H1 (cell line): ENCODE results near the gene QRICH2. TPM values are rescaled to one million over a fixed set of nuclear protein-coding genes. Genes with fewer than 3 reads are reported as not detected.

ENCODE experiments used
- CTCF ChIA-PET: fragments of 300-600 bp; sonication (Branson Sonifier 250); formaldehyde crosslinking; loops from one replicate; lab custom pipeline; 2021; ENCODE audit not compliant: partially characterized antibody; lab: Charles Lee
- POLR2A ChIA-PET: fragments of 300-600 bp; sonication (Branson Sonifier 250); formaldehyde crosslinking; loops from one replicate; lab custom pipeline; 2021; ENCODE audit warnings: inconsistent platforms; ENCODE audit not compliant: partially characterized antibody; lab: Charles Lee
- DNase-seq, 2 experiments: peaks; one replicate each; pipeline versions ENCODE4 v3.0.0 to v3.0.0-alpha.2; 2010 to 2022; ENCODE audit warnings: low spot score in 2 of 2, low read depth in 1 of 2, mixed read lengths in 1 of 2
- FAIRE-seq: peaks from 2 replicates; lab custom pipeline; 2011; peaks lifted over from hg19 to GRCh38; lab: Jason Lieb, UNC
- H2AFZ ChIP-seq: 2 replicates; pipeline ENCODE4 v1.8.1; 2012; ENCODE audit warnings: low read length, inconsistent platforms
- H2AK5ac ChIP-seq: 2 replicates; pipeline ENCODE4 v1.6.1; 2013; ENCODE audit warnings: low read depth, low read length
- H2BK120ac ChIP-seq: replicated peaks from 2 replicates; pipeline ENCODE3; 2013; ENCODE audit warnings: low read depth, low read length, inconsistent platforms
- H2BK12ac ChIP-seq: 2 replicates; pipeline ENCODE4 v1.6.1; 2013; ENCODE audit warnings: low read depth, low read length
- H2BK15ac ChIP-seq: 2 replicates; pipeline ENCODE4 v1.6.1; 2013; ENCODE audit warnings: low read length
- H2BK20ac ChIP-seq: 2 replicates; pipeline ENCODE4 v1.6.1; 2013; ENCODE audit warnings: low read length
- H2BK5ac ChIP-seq: 2 replicates; pipeline ENCODE4 v1.6.1; 2013; ENCODE audit warnings: low read depth, low read length
- H3K14ac ChIP-seq: 2 replicates; pipeline ENCODE4 v1.6.1; 2013; ENCODE audit warnings: inconsistent platforms; ENCODE audit not compliant: insufficient read length
- H3K18ac ChIP-seq: 2 replicates; pipeline ENCODE4 v1.6.1; 2013; ENCODE audit warnings: low read length; ENCODE audit errors: extremely low read depth
- H3K23ac ChIP-seq: 2 replicates; pipeline ENCODE4 v1.6.1; 2013; ENCODE audit warnings: inconsistent platforms; ENCODE audit not compliant: insufficient read length
- H3K23me2 ChIP-seq: 2 replicates; pipeline ENCODE4 v1.6.1; 2013; ENCODE audit warnings: low read depth, low read length
- H3K27ac ChIP-seq: 2 replicates; pipeline ENCODE4 v1.6.1; 2011; ENCODE audit warnings: low read depth, low read length, inconsistent platforms
- H3K27me3 ChIP-seq, 4 experiments: replicated peaks in 1 of 4; 1 replicate in 1 of 4; 2 replicates in 3 of 4; pipeline versions ENCODE4 v1.6.1 to v1.8.1; 2011 to 2013; ENCODE audit warnings: low read length in 3 of 4, mild to moderate bottlenecking in 3 of 4, inconsistent platforms in 2 of 4, mixed read lengths in 2 of 4, moderate library complexity in 1 of 4; ENCODE audit not compliant: control insufficient read depth in 3 of 4, insufficient read depth in 3 of 4; ENCODE audit errors: extremely low read depth in 1 of 4
- H3K36me3 ChIP-seq, 4 experiments: 2 replicates each; pipeline versions ENCODE4 v1.6.1 to v1.8.1; 2011 to 2013; ENCODE audit warnings: mild to moderate bottlenecking in 4 of 4, low read length in 3 of 4, moderate library complexity in 2 of 4, control low read depth in 1 of 4, inconsistent platforms in 1 of 4; ENCODE audit not compliant: insufficient read depth in 4 of 4, control insufficient read depth in 2 of 4
- H3K4ac ChIP-seq: replicated peaks from 2 replicates; pipeline ENCODE3; 2013; ENCODE audit warnings: low read length, low read depth, mixed read lengths, inconsistent platforms; ENCODE audit not compliant: insufficient read length
- H3K4me1 ChIP-seq, 4 experiments: replicated peaks in 1 of 4; 1 replicate in 1 of 4; 2 replicates in 3 of 4; pipeline versions ENCODE4 v1.6.1 to v1.8.1; 2011 to 2013; ENCODE audit warnings: low read length in 3 of 4, inconsistent platforms in 2 of 4, mixed read lengths in 1 of 4; ENCODE audit not compliant: insufficient read depth in 4 of 4, control insufficient read depth in 3 of 4
- H3K4me2 ChIP-seq, 2 experiments: 2 replicates each; pipeline versions ENCODE4 v1.6.1 to v1.8.1; 2011 to 2013; ENCODE audit warnings: low read depth in 2 of 2, low read length in 2 of 2, control low read depth in 1 of 2, inconsistent platforms in 1 of 2, mild to moderate bottlenecking in 1 of 2; ENCODE audit not compliant: insufficient read depth in 1 of 2
- H3K4me3 ChIP-seq, 4 experiments: fragments of 200-600, 300-600 bp in 1 of 4; sonication (generic), shearing (Covaris generic), sonication (Bioruptor Twin) in 1 of 4; 2 replicates each; pipeline versions ENCODE4 v1.5.1 to v1.8.1; 2011 to 2016; ENCODE audit warnings: low read length in 4 of 4, low read depth in 3 of 4, control low read depth in 2 of 4, inconsistent platforms in 2 of 4, mild to moderate bottlenecking in 2 of 4, mixed read lengths in 1 of 4, moderate library complexity in 1 of 4; ENCODE audit not compliant: insufficient read depth in 2 of 4; ENCODE audit errors: extremely low read depth in 1 of 4
- H3K56ac ChIP-seq: replicated peaks from 2 replicates; pipeline ENCODE3; 2013; ENCODE audit warnings: low read depth, mild to moderate bottlenecking, mixed read lengths, low read length, inconsistent platforms; ENCODE audit not compliant: insufficient read length
- H3K79me1 ChIP-seq: 2 replicates; pipeline ENCODE4 v1.6.1; 2013; ENCODE audit warnings: low read depth, low read length, control low read depth
- H3K79me2 ChIP-seq, 2 experiments: 2 replicates each; pipeline versions ENCODE4 v1.6.1 to v1.8.1; 2012 to 2013; ENCODE audit warnings: low read length in 2 of 2, mild to moderate bottlenecking in 2 of 2, inconsistent platforms in 1 of 2; ENCODE audit not compliant: insufficient read depth in 2 of 2, control insufficient read depth in 1 of 2
- H3K9ac ChIP-seq, 4 experiments: replicated peaks in 1 of 4; 1 replicate in 1 of 4; 2 replicates in 3 of 4; pipeline versions ENCODE4 v1.6.1 to v1.8.1; 2011 to 2013; ENCODE audit warnings: low read depth in 3 of 4, low read length in 3 of 4, control low read depth in 2 of 4, mild to moderate bottlenecking in 2 of 4, moderate library complexity in 2 of 4, inconsistent platforms in 1 of 4; ENCODE audit errors: extremely low read depth in 1 of 4
- H3K9me3 ChIP-seq, 2 experiments: 2 replicates each; pipeline versions ENCODE4 v1.6.1 to v1.8.1; 2012 to 2013; ENCODE audit warnings: mild to moderate bottlenecking in 2 of 2, moderate library complexity in 2 of 2, control low read depth in 1 of 2, inconsistent platforms in 1 of 2, low read depth in 1 of 2, low read length in 1 of 2, mixed read lengths in 1 of 2; ENCODE audit not compliant: insufficient read depth in 2 of 2
- H4K20me1 ChIP-seq, 2 experiments: replicated peaks in 1 of 2; 2 replicates each; pipeline versions ENCODE3 to v1.8.1; 2011 to 2013; ENCODE audit warnings: inconsistent platforms in 2 of 2, low read length in 2 of 2, mild to moderate bottlenecking in 1 of 2; ENCODE audit not compliant: insufficient read depth in 2 of 2, control insufficient read depth in 1 of 2
- H4K5ac ChIP-seq: 2 replicates; pipeline ENCODE4 v1.6.1; 2013; ENCODE audit warnings: low read length, low read depth, mixed read lengths, inconsistent platforms; ENCODE audit not compliant: insufficient read length
- H4K8ac ChIP-seq: 2 replicates; pipeline ENCODE4 v1.8.0; 2013; ENCODE audit warnings: mild to moderate bottlenecking, moderate library complexity, low read length, inconsistent platforms; ENCODE audit not compliant: insufficient read depth; ENCODE audit errors: extremely low read depth
- H4K91ac ChIP-seq: replicated peaks from 2 replicates; pipeline ENCODE3; 2013; ENCODE audit warnings: low read length, mixed read lengths, inconsistent platforms; ENCODE audit not compliant: insufficient read length
- BACH1 ChIP-seq: IDR thresholded peaks from 2 replicates; pipeline ENCODE4 v1.6.1; 2012; ENCODE audit warnings: low read length, improper control_type of control experiment
- CREB1 ChIP-seq: IDR thresholded peaks from 2 replicates; pipeline ENCODE4 v1.6.1; 2012; ENCODE audit warnings: inconsistent platforms
- FOSL1 ChIP-seq: IDR thresholded peaks from 2 replicates; pipeline ENCODE4 v1.6.1; 2011; ENCODE audit warnings: mild to moderate bottlenecking, low read depth, low read length, moderate library complexity; ENCODE audit not compliant: insufficient read depth
- GABPA ChIP-seq: IDR thresholded peaks from 2 replicates; pipeline ENCODE4 v1.6.1; 2011; ENCODE audit warnings: mild to moderate bottlenecking, low read length, moderate library complexity, borderline replicate concordance; ENCODE audit not compliant: insufficient read depth
- GTF2F1 ChIP-seq: IDR thresholded peaks from 2 replicates; pipeline ENCODE4 v1.6.1; 2012; ENCODE audit warnings: low read depth, low read length, improper control_type of control experiment, borderline replicate concordance
- POLR2A ChIP-seq, 2 experiments: IDR thresholded peaks; 1 replicate in 1 of 2; 2 replicates in 1 of 2; pipeline ENCODE4 v1.6.1; 2011; ENCODE audit warnings: low read depth in 2 of 2, low read length in 2 of 2, mild to moderate bottlenecking in 2 of 2; ENCODE audit errors: control extremely low read depth in 1 of 2
- POLR2AphosphoS5 ChIP-seq: IDR thresholded peaks from 2 replicates; pipeline ENCODE4 v1.6.1; 2011; ENCODE audit warnings: low read depth, low read length
- RFX5 ChIP-seq: IDR thresholded peaks from 2 replicates; pipeline ENCODE4 v1.6.1; 2011; ENCODE audit warnings: low read depth, low read length, improper control_type of control experiment, borderline replicate concordance
- SUZ12 ChIP-seq: fragments of 200-600 bp; sonication (generic); IDR thresholded peaks from 2 replicates; pipeline ENCODE4 v1.6.1; 2012; ENCODE audit warnings: mild to moderate bottlenecking, inconsistent platforms, low read length, moderate library complexity, mixed read lengths
- TCF12 ChIP-seq: IDR thresholded peaks from 2 replicates; pipeline ENCODE4 v1.6.1; 2011; ENCODE audit warnings: low read depth, mild to moderate bottlenecking, low read length
- WGBS, 2 experiments: shearing (Covaris generic) in 1 of 2; methylation state at CpG; one replicate each; pipeline versions ENCODE4 v1.1.6 to v1.1.7; 2013 to 2015; ENCODE audit warnings: low lambda C conversion rate in 2 of 2, mixed read lengths in 2 of 2, inconsistent platforms in 1 of 2, low coverage in 1 of 2, missing lambda C conversion rate in 1 of 2; ENCODE audit not compliant: insufficient replicate concordance in 2 of 2, insufficient coverage in 1 of 2, insufficient read length in 1 of 2; ENCODE audit errors: extremely low coverage in 1 of 2, missing lambda C conversion rate in 1 of 2; 5-methylcytosine and 5-hydroxymethylcytosine counted together
- polyA plus RNA-seq, 7 experiments: library from polyadenylated mRNA; depleted of rRNA in 3 of 7; stranded (reverse) in 5 of 7; unstranded in 2 of 7; fragments of >200 nt in 5 of 7; fragments of 200-250 nt in 2 of 7; gene quantifications; 1 replicate in 5 of 7; 2 replicates in 1 of 7; 4 replicates in 1 of 7; pipeline versions ENCODE4 v1.2.1 to v1.2.3, GENCODE V29; 2011 to 2013; ENCODE audit warnings: missing spikeins in 2 of 7, mixed read lengths in 2 of 7
- total RNA-seq: library from RNA; stranded (reverse); fragmentation: NEBNext Ultra II Directional; extraction: Animal tissue kit (Norgen Biotek cat#: 25700); gene quantifications from 2 replicates; pipeline ENCODE4 v1.2.1, GENCODE V29; 2021
- TF ChIP-seq, protein P1 (sequence below): IDR thresholded peaks from 2 replicates; pipeline ENCODE4 v1.6.1; 2011; ENCODE audit warnings: low read length, improper control_type of control experiment

Gene QRICH2
- total and polyA plus RNA-seq, 2 of the 8 experiments (the other 6 are each of a cell fraction or from before 2014, with no cell fraction given), result 2.8 to 3.8 TPM

DNA sequence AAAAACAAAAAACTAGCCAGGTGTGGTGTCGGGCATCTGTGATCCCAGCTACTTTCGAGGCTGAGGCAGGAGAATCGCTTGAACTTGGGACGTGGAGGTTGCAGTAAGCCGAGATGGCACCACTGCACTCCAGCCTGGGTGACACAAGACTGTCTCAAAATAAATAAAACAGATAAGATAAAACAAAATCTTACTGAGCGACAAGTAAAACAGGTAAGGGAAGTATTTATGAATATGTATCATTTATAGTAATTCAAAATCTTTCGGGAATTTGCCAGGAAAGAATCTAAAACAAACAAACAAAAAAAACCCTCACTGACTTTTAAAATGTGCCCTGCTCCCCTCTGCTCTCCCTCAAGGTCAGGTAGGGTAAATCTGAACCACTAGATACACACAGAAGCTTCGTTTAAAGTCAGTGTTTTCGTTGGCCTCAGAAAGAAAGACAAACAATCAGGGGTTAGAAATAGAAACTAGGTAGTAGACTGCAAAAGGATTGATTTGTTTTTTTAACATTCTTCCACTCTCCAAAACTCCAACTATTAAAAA, 43.5 kb upstream of the QRICH2 start:
- no peak overlapping the region for H3K27ac ChIP-seq
- peaks cover 0 to 4% of the 10 kb centered on the region in 2 experiments for H4K20me1 ChIP-seq
- ChIA-PET POLR2A (interaction anchor here (1.6 to 1.8 kb wide), 2 partner anchors 14 to 20 kb away, joined by 4 to 6 read pairs; no protein-coding TSS in a partner anchor), CTCF (interaction anchor here (0.6 to 29.3 kb wide), 3 partner anchors 19 to 303 kb away, joined by 3 to 635 read pairs (median 5); partner anchors contain the start of gene SPHK1)
- no peak overlapping the region for H3K9ac ChIP-seq
- no peak overlapping the region for H2AFZ ChIP-seq
- no peak overlapping the region for H3K23ac ChIP-seq
- no peak overlapping the region for H2BK120ac ChIP-seq
- H2BK20ac ChIP-seq, result no peak overlapping the region
- no peak overlapping the region for H4K8ac ChIP-seq
- H3K27me3 ChIP-seq, result no peaks in the 10 kb centered on the region
- H3K23me2 ChIP-seq, result peaks cover 9% of the 10 kb centered on the region; the same call in 1 of the 2 replicates
- 88% methylated on average over 9 of the region's 9 CpGs; no CpG with 5 or more reads in 1 of the 2 experiments for WGBS, 2 experiments
- no peak overlapping the region for H2BK15ac ChIP-seq
- H2AK5ac ChIP-seq, result no peak overlapping the region
- no peak for DNase-seq
- H4K5ac ChIP-seq, result no peak overlapping the region
- peaks cover 0 to 10% of the 10 kb centered on the region in 2 experiments; a peak in 1 of 4 replicates for H3K79me2 ChIP-seq
- H2BK5ac ChIP-seq, result no peak overlapping the region
- no peaks in the 10 kb centered on the region for H3K9me3 ChIP-seq
- no peak overlapping the region for H3K18ac ChIP-seq
- H3K4me3 ChIP-seq, result no peak overlapping the region
- H3K36me3 ChIP-seq, result peaks cover 0 to 7% (median 4%) of the 10 kb centered on the region in 4 experiments; a peak in 5 of 8 replicates
- TF ChIP-seq FOSL1 (no peak), BACH1 (no peak), GTF2F1 (no peak), POLR2A (IDR thresholded peaks at IDR 0.05; ENCODE audit: control extremely low read depth in 1 of 2, low read depth in 2 of 2, low read length in 2 of 2) (no peak), CREB1 (no peak), GABPA (no peak), POLR2AphosphoS5 (no peak), TCF12 (no peak), SUZ12 (no peak), RFX5 (no peak)
- TF ChIP-seq, protein P1, sequence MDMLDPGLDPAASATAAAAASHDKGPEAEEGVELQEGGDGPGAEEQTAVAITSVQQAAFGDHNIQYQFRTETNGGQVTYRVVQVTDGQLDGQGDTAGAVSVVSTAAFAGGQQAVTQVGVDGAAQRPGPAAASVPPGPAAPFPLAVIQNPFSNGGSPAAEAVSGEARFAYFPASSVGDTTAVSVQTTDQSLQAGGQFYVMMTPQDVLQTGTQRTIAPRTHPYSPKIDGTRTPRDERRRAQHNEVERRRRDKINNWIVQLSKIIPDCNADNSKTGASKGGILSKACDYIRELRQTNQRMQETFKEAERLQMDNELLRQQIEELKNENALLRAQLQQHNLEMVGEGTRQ, result no peak
- TF ChIP-seq, all 59 proteins: peak for 0
- H3K14ac ChIP-seq, result no peak overlapping the region
- H3K79me1 ChIP-seq, result peaks cover 4% of the 10 kb centered on the region; the same call in 1 of the 2 replicates
- no peak overlapping the region for H3K4ac ChIP-seq
- no peak overlapping the region for H3K56ac ChIP-seq
- H4K91ac ChIP-seq, result no peak overlapping the region
- FAIRE-seq, result no peak
- peaks cover 0 to 6% (median 0%) of the 10 kb centered on the region in 4 experiments; a peak in 3 of 7 replicates for H3K4me1 ChIP-seq
- no peak overlapping the region for H3K4me2 ChIP-seq
- no peak overlapping the region for H2BK12ac ChIP-seq
